H4 (cell line): ENCODE data around the gene AACS. TPM values are rescaled to one million over a fixed set of nuclear protein-coding genes. Genes with fewer than 3 reads are reported as not detected.
"Not testable (repeated sequence)": the region's sequence is repeated elsewhere in the genome, so short reads cannot be mapped to it uniquely, and the experiment has no call there.

ENCODE experiments used
- DNase-seq: peaks from one replicate; pipeline ENCODE4 v3.0.0-alpha.2; 2015; ENCODE audit warnings: low spot score
- total RNA-seq: library from RNA; depleted of rRNA; stranded (reverse); fragments of >200 nt; shearing (Covaris generic); gene quantifications from 2 replicates; pipeline ENCODE4 v1.2.3, GENCODE V29; 2014

The AACS gene
- total RNA-seq, 1 experiment from 2014 or later: 21.4 TPM

DNA sequence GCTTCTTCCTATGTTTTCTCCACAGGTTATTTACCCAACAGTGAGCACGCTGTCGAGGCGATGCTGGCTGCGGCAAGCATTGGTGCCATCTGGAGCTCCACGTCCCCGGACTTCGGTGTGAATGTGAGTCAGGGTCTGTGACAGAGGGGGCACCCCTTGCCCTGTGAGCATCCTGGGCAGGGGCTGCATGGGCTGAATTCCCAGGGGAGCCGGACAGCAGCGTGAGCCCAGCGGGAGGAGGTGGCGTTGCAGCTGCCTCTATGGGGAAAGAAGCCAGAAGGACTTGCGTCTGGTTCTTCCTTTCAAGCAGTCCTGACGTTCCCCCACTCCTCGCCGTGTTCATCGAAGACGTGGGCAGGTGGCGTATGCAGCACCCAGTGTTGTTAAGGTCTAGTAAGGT is 26.2 kb downstream of the AACS start:
- no peak for DNase-seq

DNA sequence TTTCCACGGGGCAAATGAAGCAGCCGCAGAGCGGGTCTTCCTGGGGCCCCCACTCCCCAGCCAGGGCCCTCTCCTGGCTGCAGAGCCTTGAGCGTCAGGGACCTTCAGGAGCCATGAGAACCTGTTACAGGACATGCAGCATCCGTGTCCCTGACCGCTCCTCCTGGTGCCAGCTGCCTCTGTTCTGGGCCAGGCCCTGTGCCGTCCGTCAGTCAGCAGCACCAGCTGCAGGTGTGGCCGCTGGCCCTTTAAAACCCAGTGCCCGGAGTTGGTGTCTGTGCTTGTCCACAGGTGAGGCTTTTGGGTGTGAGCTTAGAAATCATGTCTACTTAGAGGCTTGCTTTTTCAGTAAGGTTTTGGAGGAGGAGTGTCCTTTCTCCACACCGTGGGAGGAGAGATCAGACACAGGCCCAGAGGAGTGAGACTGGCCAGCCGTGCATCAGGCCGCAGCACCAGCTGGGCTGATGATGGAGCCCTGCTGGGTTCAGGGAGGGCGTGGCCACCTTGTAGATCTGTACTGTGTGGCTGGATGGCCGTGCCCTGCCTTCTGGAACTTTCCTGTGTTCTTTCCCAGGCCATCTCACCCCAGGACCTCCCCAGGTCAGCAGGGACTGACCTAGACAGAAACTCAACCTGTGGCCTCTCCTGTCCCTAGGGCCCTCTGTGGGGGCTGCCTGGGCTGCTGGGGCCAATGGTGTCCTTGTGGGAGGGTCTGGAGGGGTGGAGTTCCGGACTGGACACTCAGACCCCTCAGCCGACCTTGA is 27.1 kb downstream of the AACS start:
- DNase-seq: no peak

GRCh38 chr12:125092872-125093680 is 27.8 kb downstream of the AACS start:
- DNase-seq: no peak

- no peak for DNase-seq
Measured at GRCh38 chr12:125093681-125094330, 28.6 kb downstream of the AACS start.

GRCh38 chr12:125096894-125097293 is 31.7 kb downstream of the AACS start:
- no peak for DNase-seq

DNA sequence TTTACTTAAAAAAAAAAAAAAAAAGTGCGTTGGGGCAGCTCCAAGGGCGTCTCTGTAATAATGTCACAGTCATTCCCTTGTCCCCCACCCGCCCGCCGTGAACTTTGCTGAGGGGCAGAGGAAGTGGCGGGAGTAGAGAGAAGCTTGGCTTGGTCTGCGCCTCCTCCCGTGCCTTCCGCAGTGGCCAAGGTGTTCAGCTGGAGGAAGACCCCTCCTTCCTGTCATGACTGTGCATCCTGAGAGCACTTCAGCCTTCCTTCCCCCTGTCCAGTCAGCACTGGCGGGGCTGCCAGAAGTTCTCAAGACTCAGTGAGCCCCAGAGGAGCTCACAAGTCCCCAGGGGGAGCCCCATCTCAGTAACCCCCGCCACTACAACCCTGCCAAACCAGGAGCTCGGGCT is 32.2 kb downstream of the AACS start:
- no peak for DNase-seq

DNA sequence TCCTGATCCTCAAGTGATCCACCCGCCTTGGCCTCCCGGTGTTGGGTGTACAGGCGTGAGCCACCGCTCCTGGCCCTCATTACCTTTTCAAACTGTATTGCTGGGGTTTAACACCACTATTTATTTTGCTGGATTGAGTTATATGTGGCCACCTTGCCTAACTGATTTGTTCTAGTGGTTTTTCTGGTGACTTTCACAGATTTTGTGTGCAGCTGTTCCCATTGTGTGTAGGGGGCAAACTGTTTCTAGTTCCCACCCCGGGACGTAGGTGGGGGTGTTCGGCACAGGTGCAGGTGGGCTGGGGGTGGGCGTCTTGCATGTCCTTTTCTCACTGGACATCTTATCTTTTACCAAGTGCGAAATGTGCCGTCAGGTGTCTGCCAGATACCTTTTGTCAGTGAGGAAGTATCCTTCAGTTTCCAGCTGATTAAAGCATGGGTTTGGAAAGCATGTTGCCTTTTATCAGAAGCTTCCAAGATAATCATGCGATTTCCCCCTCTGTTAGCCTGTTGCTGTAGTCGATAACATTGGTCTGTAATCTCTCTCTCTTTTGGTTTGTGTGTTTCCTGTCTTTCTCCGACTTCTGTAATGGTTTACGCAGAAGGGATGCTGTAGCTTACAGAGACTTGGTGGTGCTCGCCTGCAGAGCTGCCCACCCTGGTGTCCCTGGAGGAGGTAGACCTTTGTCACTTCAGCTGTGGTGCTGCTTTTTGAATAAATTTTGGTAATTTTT is 33.6 kb downstream of the AACS start:
- no peak for DNase-seq

- no peak for DNase-seq
Measured at GRCh38 chr12:125099409-125099782, 34.2 kb downstream of the AACS start.

DNA sequence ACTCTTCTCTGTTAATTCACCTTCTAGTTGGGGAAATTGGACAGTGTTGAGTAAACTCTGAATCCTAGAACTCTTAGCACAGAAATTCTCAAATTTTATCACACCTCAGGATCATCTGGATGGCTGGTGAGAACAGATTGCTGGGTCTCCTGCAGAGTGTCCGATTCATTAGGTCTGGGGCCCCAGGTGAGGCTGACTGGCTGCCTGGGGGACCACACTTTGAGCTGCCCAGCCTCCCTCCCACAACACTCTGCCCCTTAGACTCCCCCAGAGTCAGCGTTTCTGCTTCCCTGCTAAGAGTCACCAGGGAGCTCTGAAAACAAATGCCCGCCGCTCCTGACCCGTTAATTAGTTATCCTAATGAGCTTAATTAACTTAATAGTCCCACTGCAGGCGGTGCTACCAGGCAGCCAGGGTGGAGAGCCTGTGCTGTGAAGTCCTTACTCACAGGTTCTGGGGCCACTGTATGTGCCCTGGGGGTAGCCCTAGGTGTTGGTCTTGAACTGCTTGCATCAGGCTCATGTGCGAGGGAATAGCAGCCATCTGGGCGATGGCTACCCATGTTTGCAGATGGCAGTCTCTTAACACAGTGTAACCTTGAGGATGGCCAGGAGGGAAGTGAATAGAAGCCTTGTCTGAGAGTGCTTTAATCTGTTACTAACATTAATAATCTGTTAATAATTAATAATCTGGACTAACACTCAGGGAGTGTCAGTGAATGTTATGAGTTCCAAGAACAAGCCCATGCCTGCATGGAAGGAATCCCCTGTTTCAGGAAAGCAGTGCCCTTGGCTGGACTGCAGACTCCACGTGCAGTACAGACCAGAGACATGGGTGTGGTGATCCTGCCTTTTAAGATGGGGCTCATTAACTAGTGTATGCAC is 35.6 kb downstream of the AACS start:
- DNase-seq: no peak

DNA sequence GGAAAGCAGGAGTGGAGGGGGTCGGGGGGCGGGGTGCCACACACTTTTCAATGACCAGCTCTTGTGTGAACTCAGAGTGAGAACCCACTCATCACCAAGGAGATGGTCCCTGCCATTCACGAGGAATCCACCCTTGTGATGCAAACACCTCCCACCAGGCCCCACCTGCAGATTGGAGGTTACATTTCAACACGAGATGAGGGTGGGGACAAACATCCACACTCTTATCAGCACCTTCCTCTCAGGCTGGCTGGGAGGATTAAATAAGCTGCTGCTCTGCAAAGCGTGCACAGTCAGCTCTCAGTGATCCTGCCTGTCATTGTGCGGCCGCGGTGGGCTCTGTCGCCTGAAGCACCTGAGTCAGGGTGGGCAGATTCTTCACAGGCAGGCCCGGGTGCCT is 39.7 kb downstream of the AACS start:
- DNase-seq: no peak

DNA sequence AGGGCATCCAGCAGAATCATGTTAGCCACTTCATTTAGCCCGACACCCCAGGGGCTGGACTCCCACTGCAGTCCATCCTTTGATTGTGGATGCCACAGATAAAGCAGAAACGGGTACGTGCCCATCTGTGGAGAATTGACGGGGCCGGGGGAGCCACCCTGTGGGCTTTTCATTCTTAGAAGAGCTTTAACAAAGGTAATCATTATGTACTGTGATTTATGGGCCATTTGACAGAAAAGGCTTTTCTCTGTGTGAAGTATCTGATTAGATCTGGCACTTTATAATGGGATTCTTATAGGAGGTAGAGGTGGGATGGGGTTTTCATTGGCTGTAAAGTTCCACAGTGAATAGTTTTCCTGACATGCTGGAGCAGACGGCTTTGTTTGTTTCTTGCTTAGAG is 40.4 kb downstream of the AACS start:
- DNase-seq: no peak

- no peak for DNase-seq
Measured at GRCh38 chr12:125110641-125111360, 45.6 kb downstream of the AACS start.

GRCh38 chr12:125111403-125111802 is 46.2 kb downstream of the AACS start:
- no peak for DNase-seq

DNA sequence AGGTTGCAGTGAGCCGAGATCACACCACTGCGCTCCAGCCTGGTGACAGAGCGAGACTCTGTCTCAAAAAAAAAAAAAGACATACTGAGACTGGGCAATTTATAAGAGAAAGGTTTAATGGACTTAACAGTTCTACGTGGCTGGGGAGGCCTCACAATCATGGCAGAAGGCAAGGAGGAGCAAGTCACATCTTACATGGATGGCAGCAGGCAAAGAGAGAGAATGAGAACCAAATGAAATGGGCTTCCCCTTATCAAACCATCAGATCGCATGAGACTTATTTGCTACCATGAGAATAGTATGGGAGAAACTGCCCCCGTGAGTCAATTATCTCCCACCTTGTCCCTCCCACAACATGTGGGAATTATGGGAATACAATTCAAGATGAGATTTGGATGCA is 47.4 kb downstream of the AACS start:
- DNase-seq: not testable (repeated sequence)

DNA sequence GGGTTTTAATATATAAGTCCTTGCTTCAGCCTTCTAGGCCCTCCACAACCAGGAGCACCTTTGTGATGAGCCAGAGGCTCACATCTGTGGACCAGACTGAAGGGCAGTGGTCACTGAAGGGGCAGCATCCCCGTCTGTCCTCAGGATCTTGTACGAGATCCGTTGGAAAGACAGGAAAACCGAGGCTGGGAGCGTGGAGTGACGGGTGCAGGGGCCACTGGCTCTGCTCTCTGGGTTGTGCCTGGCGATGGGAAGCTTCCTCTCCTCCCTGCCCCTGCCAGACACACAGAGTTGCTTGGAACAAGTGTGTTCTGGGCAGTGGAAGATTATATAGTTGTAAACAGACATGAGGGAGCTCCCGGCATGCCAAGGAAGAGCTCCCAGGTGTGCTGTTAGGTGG is 48.0 kb downstream of the AACS start:
- DNase-seq: no peak

DNA sequence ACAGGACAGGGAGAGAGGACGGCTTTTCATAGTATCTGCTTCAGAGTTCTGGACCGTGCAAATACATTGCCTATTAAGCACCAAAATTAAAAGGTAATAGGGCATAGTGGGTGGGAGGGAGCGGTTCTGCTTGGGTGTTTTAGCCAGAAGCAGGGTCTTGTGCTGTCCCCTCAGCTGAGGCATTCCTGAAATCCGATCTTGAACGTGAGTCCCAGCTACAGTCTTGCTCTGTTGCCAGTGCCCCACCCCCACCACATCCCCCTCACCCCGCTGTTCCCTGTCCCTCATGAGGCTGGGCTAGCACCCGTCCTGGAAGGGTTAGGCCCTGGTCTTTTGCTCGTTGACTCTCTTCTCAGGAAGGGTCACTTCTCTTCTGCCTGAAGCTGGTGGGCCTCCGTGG is 48.6 kb downstream of the AACS start:
- DNase-seq: no peak

GRCh38 chr12:125114365-125115141 is 49.3 kb downstream of the AACS start:
- DNase-seq: no peak

GRCh38 chr12:125120566-125120965 is 55.3 kb downstream of the AACS start:
- DNase-seq: no peak

- DNase-seq: no peak
Measured at GRCh38 chr12:125121106-125121505, 55.9 kb downstream of the AACS start.

GRCh38 chr12:125122668-125123067 is 57.4 kb downstream of the AACS start:
- DNase-seq: no peak
